ENCODE data around the gene FAM81A. TPM values are rescaled to one million over a fixed set of nuclear protein-coding genes. Genes with fewer than 3 reads are reported as not detected.

Gene FAM81A
- total RNA-seq, 1 donor from 2014 or later, result 0.41 TPM

GRCh38 chr15:59543721-59544547 is 105.9 kb downstream of the FAM81A start:
- no peak for DNase-seq (ENCODE audit: low spot score)
- peaks cover 4% of the 10 kb centered on the region for H3K4me1 Mint-ChIP-seq
- no peaks in the 10 kb centered on the region for H3K9me3 ChIP-seq (ENCODE audit: low read depth)
- TF ChIP-seq EZH2 (IDR thresholded peaks at IDR 0.05), result no peak
- no peak overlapping the region for H2AFZ ChIP-seq (replicated peaks)
- H3K4me3 ChIP-seq, result no peak overlapping the region
- no peak overlapping the region for H3K9ac ChIP-seq
- no peak overlapping the region for H3K4me3 Mint-ChIP-seq
- H3K4me2 ChIP-seq, result no peak overlapping the region
- peaks cover 78% of the 10 kb centered on the region for H3K27me3 ChIP-seq
- peak overlapping the region; percentile 25 for H3K27ac Mint-ChIP-seq
- no peaks in the 10 kb centered on the region for H3K36me3 Mint-ChIP-seq
- H3K27me3 Mint-ChIP-seq (ENCODE audit: insufficient read depth, low read depth), result peaks cover 5% of the 10 kb centered on the region
- H3K79me2 ChIP-seq (ENCODE audit: low read depth), result no peaks in the 10 kb centered on the region
- H3F3A ChIP-seq (ENCODE audit: low read depth), result peaks cover 12% of the 10 kb centered on the region
- H3K36me3 ChIP-seq, result no peaks in the 10 kb centered on the region
- no peaks in the 10 kb centered on the region for H4K20me1 ChIP-seq (ENCODE audit: low read depth)
- H3K4me1 ChIP-seq, result peaks cover 7% of the 10 kb centered on the region
- no peak overlapping the region for H3K27ac ChIP-seq
- H3K9me3 Mint-ChIP-seq, result peaks cover 11% of the 10 kb centered on the region

GRCh38 chr15:59545573-59545972 is 107.6 kb downstream of the FAM81A start:
- Histone ChIP-seq H4K20me1 (ENCODE audit: low read depth) (no peaks in the 10 kb centered on the region), H3K4me2 (peak overlapping the region; percentile 43), H3K9me3 (ENCODE audit: low read depth) (no peaks in the 10 kb centered on the region), H3K9ac (no peak overlapping the region), H2AFZ (replicated peaks) (no peak overlapping the region), H3K27ac (no peak overlapping the region), H3K36me3 (no peaks in the 10 kb centered on the region), H3K79me2 (ENCODE audit: low read depth) (no peaks in the 10 kb centered on the region), H3K4me3 (no peak overlapping the region), H3F3A (ENCODE audit: low read depth) (peaks cover 12% of the 10 kb centered on the region), H3K4me1 (peaks cover 7% of the 10 kb centered on the region), H3K27me3 (peaks cover 87% of the 10 kb centered on the region)
- Mint-ChIP-seq H3K9me3 (peaks cover 13% of the 10 kb centered on the region), H3K27ac (no peak overlapping the region), H3K4me1 (peaks cover 4% of the 10 kb centered on the region), H3K36me3 (no peaks in the 10 kb centered on the region), H3K27me3 (ENCODE audit: insufficient read depth, low read depth) (peaks cover 3% of the 10 kb centered on the region), H3K4me3 (no peak overlapping the region)
- no peak for TF ChIP-seq EZH2 (IDR thresholded peaks at IDR 0.05)
- no peak for TF ChIP-seq CTCF (IDR thresholded peaks at IDR 0.05)
- no peak for TF ChIP-seq EZH2phosphoT487 (IDR thresholded peaks at IDR 0.05)
- peak; percentile 77 for DNase-seq (ENCODE audit: low spot score)

GRCh38 chr15:59548501-59549226 is 110.7 kb downstream of the FAM81A start:
- no peak overlapping the region for H3K9ac ChIP-seq
- no peak overlapping the region for H3K4me3 ChIP-seq
- Mint-ChIP-seq H3K27me3 (ENCODE audit: insufficient read depth, low read depth) (peaks cover 2% of the 10 kb centered on the region), H3K27ac (no peak overlapping the region), H3K9me3 (peaks cover 13% of the 10 kb centered on the region), H3K36me3 (no peaks in the 10 kb centered on the region), H3K4me1 (peaks cover 4% of the 10 kb centered on the region), H3K4me3 (no peak overlapping the region)
- peaks cover 7% of the 10 kb centered on the region for H3K4me1 ChIP-seq
- H2AFZ ChIP-seq (replicated peaks), result no peak overlapping the region
- no peak overlapping the region for H3K27ac ChIP-seq
- H3K4me2 ChIP-seq, result no peak overlapping the region
- no peaks in the 10 kb centered on the region for H3K79me2 ChIP-seq (ENCODE audit: low read depth)
- peaks cover 12% of the 10 kb centered on the region for H3F3A ChIP-seq (ENCODE audit: low read depth)
- no peak for DNase-seq (ENCODE audit: low spot score)
- H3K27me3 ChIP-seq, result peaks cover 83% of the 10 kb centered on the region
- TF ChIP-seq CTCF (IDR thresholded peaks at IDR 0.05) (no peak), EZH2phosphoT487 (IDR thresholded peaks at IDR 0.05) (no peak), EZH2 (IDR thresholded peaks at IDR 0.05) (no peak)
- no peaks in the 10 kb centered on the region for H4K20me1 ChIP-seq (ENCODE audit: low read depth)
- H3K36me3 ChIP-seq, result no peaks in the 10 kb centered on the region
- H3K9me3 ChIP-seq (ENCODE audit: low read depth), result no peaks in the 10 kb centered on the region
